ENCODE results near the gene ZFYVE21. TPM values are rescaled to one million over a fixed set of nuclear protein-coding genes. Genes with fewer than 3 reads are reported as not detected.

The ZFYVE21 gene
- 10 to 100 TPM; 49.9 to 67.1 (median 60.9) TPM for total RNA-seq
- long read RNA-seq, donor 1, transcript ZFYVE21-202 (7 exons, 1,383 nt), result major isoform, 132 of 152 reads
- long read RNA-seq, donor 1, partial matches to known transcripts, result 0 of 152 reads
- long read RNA-seq, donor 1, other reads (novel, unspliced or antisense), result 12 of 152 reads
- long read RNA-seq, donor 2, transcript ZFYVE21-202 (7 exons, 1,383 nt), result major isoform, 72 of 83 reads
- long read RNA-seq, donor 2, transcript ZFYVE21-201 (8 exons, 1,521 nt), result minor isoform, 5 of 83 reads
- long read RNA-seq, donor 2, partial matches to known transcripts, result 2 of 83 reads
- long read RNA-seq, donor 2, other reads (novel, unspliced or antisense), result 3 of 83 reads

GRCh38 chr14:103715052-103716000 lies at the start of gene ZFYVE21, which contains the start of gene XRCC3:
TSS of gene ZFYVE21 (plus strand) at chr14:103715810. CDS start at chr14:103715842, 32 bp downstream.
TSS of gene XRCC3 (minus strand) at chr14:103715451. CDS start at chr14:103711087, 4,364 bp downstream.
- intact Hi-C loops (cut with DNase I, micrococcal nuclease), result no loop called here
- peak within 1 kb of the TSS; percentile 78 for H3K4me3 ChIP-seq
- DNase-seq, result peak; percentile 99 to 100 (median 100)
- peaks cover 40% of the 10 kb centered on the region for H3K4me1 ChIP-seq (ENCODE audit: low read depth)
- TF ChIP-seq CTCF (IDR thresholded peaks at IDR 0.05), result no peak
- H3K9me3 ChIP-seq, result no peaks in the 10 kb centered on the region
- H3K36me3 ChIP-seq (ENCODE audit: low read depth), result peaks cover 4% of the 10 kb centered on the region
- peak; percentile 85 for ATAC-seq

GRCh38 chr14:103667671-103668070 lies 47.9 kb upstream of the ZFYVE21 start:
- DNase-seq, result no peak
- no peaks in the 10 kb centered on the region for H3K9me3 ChIP-seq
- no peak for TF ChIP-seq CTCF (IDR thresholded peaks at IDR 0.05)
- H3K4me3 ChIP-seq, result no peak overlapping the region
- intact Hi-C loops (cut with DNase I, micrococcal nuclease), result no loop called here
- ATAC-seq, result no peak
- peaks cover 17% of the 10 kb centered on the region for H3K36me3 ChIP-seq (ENCODE audit: low read depth)
- H3K4me1 ChIP-seq (ENCODE audit: low read depth), result no peaks in the 10 kb centered on the region

GRCh38 chr14:103668117-103668516 lies 47.5 kb upstream of the ZFYVE21 start:
- ATAC-seq, result no peak
- no peak for TF ChIP-seq CTCF (IDR thresholded peaks at IDR 0.05)
- Histone ChIP-seq H3K9me3 (no peaks in the 10 kb centered on the region), H3K4me3 (no peak overlapping the region), H3K4me1 (ENCODE audit: low read depth) (no peaks in the 10 kb centered on the region), H3K36me3 (ENCODE audit: low read depth) (peaks cover 17% of the 10 kb centered on the region)
- no peak for DNase-seq
- intact Hi-C loops (cut with DNase I, micrococcal nuclease), result no loop called here

GRCh38 chr14:103669370-103669769 lies 46.2 kb upstream of the ZFYVE21 start:
- no peak overlapping the region for H3K4me3 ChIP-seq
- DNase-seq (no peak), ATAC-seq (no peak)
- TF ChIP-seq CTCF (IDR thresholded peaks at IDR 0.05), result no peak
- intact Hi-C loops (cut with DNase I, micrococcal nuclease), result no loop called here
- H3K9me3 ChIP-seq, result no peaks in the 10 kb centered on the region
- H3K36me3 ChIP-seq (ENCODE audit: low read depth), result peaks cover 14% of the 10 kb centered on the region
- no peaks in the 10 kb centered on the region for H3K4me1 ChIP-seq (ENCODE audit: low read depth)

GRCh38 chr14:103671911-103672310 lies 43.7 kb upstream of the ZFYVE21 start:
- DNase-seq (no peak), ATAC-seq (no peak)
- intact Hi-C loops (cut with DNase I, micrococcal nuclease), result no loop called here
- H3K9me3 ChIP-seq, result no peaks in the 10 kb centered on the region
- no peak overlapping the region for H3K4me3 ChIP-seq
- no peak for TF ChIP-seq CTCF (IDR thresholded peaks at IDR 0.05)
- no peaks in the 10 kb centered on the region for H3K4me1 ChIP-seq (ENCODE audit: low read depth)
- H3K36me3 ChIP-seq (ENCODE audit: low read depth), result peaks cover 14% of the 10 kb centered on the region
